Naive thymus-derived CD4-positive, alpha-beta T cell (primary cell): Measurements from ENCODE around the gene DENND1A. TPM values are rescaled to one million over a fixed set of nuclear protein-coding genes. Genes with fewer than 3 reads are reported as not detected.

ENCODE experiments used
- ATAC-seq: fragments of 150-1000 bp; cut with Tn5 transposase; 2 replicates; pipeline ENCODE4 v1.10.0; 2021; ENCODE audit warnings: mild to moderate bottlenecking, moderate library complexity
- CTCF ChIA-PET: fragments of 350-600 bp; sonication (Branson Sonifier 250); formaldehyde crosslinking; loops from one replicate; lab custom pipeline; 2021; ENCODE audit warnings: antibody characterized with exemption; lab: Charles Lee
- POLR2A ChIA-PET: fragments of 350-600 bp; sonication (Branson Sonifier 250); formaldehyde crosslinking; loops from one replicate; lab custom pipeline; 2021; ENCODE audit warnings: antibody characterized with exemption, inconsistent platforms; lab: Charles Lee
- DNase-seq, 9 donors: peaks; one replicate each; pipeline versions ENCODE4 v3.0.0 to v3.0.0-alpha.2; 2020 to 2022; ENCODE audit warnings: mixed read lengths in 1 of 9
- H3K27ac ChIP-seq: one replicate; pipeline ENCODE4 v1.7.0; 2013; ENCODE audit warnings: mild to moderate bottlenecking, low read depth, low read length, moderate library complexity
- H3K27me3 ChIP-seq, 2 donors: one replicate each; pipeline ENCODE4 v1.7.0; 2013; ENCODE audit warnings: low read length in 2 of 2, mild to moderate bottlenecking in 2 of 2, moderate library complexity in 2 of 2; ENCODE audit not compliant: control insufficient read depth in 2 of 2, insufficient read depth in 2 of 2
- H3K36me3 ChIP-seq, 3 experiments: 1 replicate in 2 of 3; 2 replicates in 1 of 3; pipeline ENCODE4 v1.7.0; 2013; ENCODE audit warnings: low read length in 3 of 3, mild to moderate bottlenecking in 3 of 3, moderate library complexity in 1 of 3; ENCODE audit not compliant: insufficient read depth in 3 of 3, control insufficient read depth in 2 of 3
- H3K4me1 ChIP-seq, 2 donors: one replicate each; pipeline ENCODE4 v1.7.0; 2013; ENCODE audit warnings: low read length in 2 of 2, mild to moderate bottlenecking in 2 of 2, moderate library complexity in 1 of 2; ENCODE audit not compliant: control insufficient read depth in 2 of 2, insufficient read depth in 2 of 2
- H3K4me3 ChIP-seq: 2 replicates; pipeline ENCODE4 v1.7.0; 2013; ENCODE audit warnings: mild to moderate bottlenecking, low read length
- H3K9me3 ChIP-seq, 3 experiments: 1 replicate in 2 of 3; 2 replicates in 1 of 3; pipeline ENCODE4 v1.7.0; 2013; ENCODE audit warnings: low read length in 3 of 3; ENCODE audit not compliant: control insufficient read depth in 2 of 3
- H3K27ac Mint-ChIP-seq, 9 donors: one replicate each; pipeline ENCODE4 v1.8.0; 2020 to 2022; ENCODE audit warnings: mixed read lengths in 9 of 9, mild to moderate bottlenecking in 8 of 9, moderate library complexity in 5 of 9, inconsistent platforms in 2 of 9
- H3K27me3 Mint-ChIP-seq, 5 donors: one replicate each; pipeline ENCODE4 v1.8.0; 2021 to 2022; ENCODE audit warnings: mixed read lengths in 5 of 5, mild to moderate bottlenecking in 1 of 5
- H3K36me3 Mint-ChIP-seq, 5 donors: one replicate each; pipeline ENCODE4 v1.8.0; 2020 to 2022; ENCODE audit warnings: mixed read lengths in 5 of 5, mild to moderate bottlenecking in 3 of 5, inconsistent platforms in 1 of 5
- H3K4me1 Mint-ChIP-seq, 7 donors: one replicate each; pipeline ENCODE4 v1.8.0; 2020 to 2022; ENCODE audit warnings: mixed read lengths in 7 of 7, mild to moderate bottlenecking in 3 of 7, inconsistent platforms in 1 of 7
- H3K4me3 Mint-ChIP-seq, 10 donors: one replicate each; pipeline ENCODE4 v1.8.0; 2020 to 2022; ENCODE audit warnings: mild to moderate bottlenecking in 10 of 10, mixed read lengths in 10 of 10, moderate library complexity in 6 of 10, inconsistent platforms in 2 of 10
- H3K9me3 Mint-ChIP-seq, 11 donors: one replicate each; pipeline ENCODE4 v1.8.0; 2020 to 2022; ENCODE audit warnings: mixed read lengths in 11 of 11, mild to moderate bottlenecking in 4 of 11, inconsistent platforms in 1 of 11, moderate library complexity in 1 of 11
- intact Hi-C, 2 donors: fragments of 100-400 bp; cut with micrococcal nuclease; formaldehyde crosslinking; loops; one replicate each; pipeline ENCODE4 v1.15.1; 2023
- polyA plus RNA-seq, 2 donors: library from polyadenylated mRNA; unstranded; fragments of 300-500 nt; fragmentation: Illumina TruSeq; gene quantifications; one replicate each; pipeline ENCODE4 v1.2.3, GENCODE V29; 2021
- total RNA-seq, 6 experiments: library from RNA in 5 of 6; stranded (reverse) in 5 of 6; gene quantifications; 1 replicate in 5 of 6; 2 replicates in 1 of 6; pipeline ENCODE4 v1.2.3 and lab custom pipeline; 2021 to 2026

The DENND1A gene
- total and polyA plus RNA-seq, 7 experiments from 2014 or later: 4.6 to 41.1 (median 16.5) TPM

DNA sequence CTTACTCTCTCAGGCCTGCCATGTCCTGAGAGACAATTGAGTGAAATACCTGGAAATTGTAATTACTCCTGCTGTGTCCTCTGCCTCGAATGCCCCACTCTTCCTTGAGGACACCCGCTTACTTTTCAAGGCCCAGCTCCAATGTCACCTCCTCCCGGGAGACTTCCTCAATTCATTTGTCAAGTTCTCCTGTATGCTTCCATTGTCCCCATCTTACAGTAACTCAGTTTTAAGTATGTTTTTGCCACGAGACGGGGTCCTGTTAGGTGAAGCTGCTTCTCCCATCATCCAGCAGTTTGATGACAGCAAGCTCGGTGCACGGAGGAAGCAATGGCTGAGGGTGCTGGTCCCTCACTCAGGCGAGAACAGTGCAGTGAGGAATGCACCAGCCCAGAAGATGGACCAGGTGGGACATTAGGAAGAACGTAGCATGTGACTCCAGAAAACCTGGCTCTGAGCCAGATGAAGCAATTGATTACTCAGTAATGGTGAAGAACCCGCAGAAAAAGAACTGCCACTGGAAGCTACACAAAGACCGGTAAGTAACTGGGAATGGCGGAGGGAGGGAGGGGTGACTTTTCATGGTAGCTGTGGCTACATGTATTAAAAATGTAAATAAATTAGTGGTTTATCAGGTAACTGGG, 274.8 kb downstream of the DENND1A start:
- Mint-ChIP-seq H3K4me3 (no peak overlapping the region), H3K27me3 (no peaks in the 10 kb centered on the region), H3K9me3 (no peaks in the 10 kb centered on the region), H3K27ac (no peak overlapping the region), H3K36me3 (peaks cover 6 to 55% (median 42%) of the 10 kb centered on the region in 5 donors), H3K4me1 (peaks cover 0 to 3% (median 0%) of the 10 kb centered on the region in 7 donors)
- no peaks in the 10 kb centered on the region for H3K27me3 ChIP-seq
- no peaks in the 10 kb centered on the region for H3K4me1 ChIP-seq
- POLR2A ChIA-PET: no interaction called here
- H3K9me3 ChIP-seq: no peaks in the 10 kb centered on the region
- DNase-seq: no peak
- no peak for ATAC-seq
- no peak overlapping the region for H3K27ac ChIP-seq
- no peak overlapping the region for H3K4me3 ChIP-seq
- intact Hi-C loops: no loop called here
- H3K36me3 ChIP-seq: peaks cover 0 to 7% (median 0%) of the 10 kb centered on the region in 3 experiments
- CTCF ChIA-PET: interaction anchor here (0.8 kb wide), 1 partner anchor 25 kb away, joined by 3 read pairs; no protein-coding TSS in a partner anchor

- H3K4me1 Mint-ChIP-seq: peaks cover 0 to 9% (median 0%) of the 10 kb centered on the region in 7 donors
- Histone ChIP-seq H3K27me3 (no peaks in the 10 kb centered on the region), H3K4me3 (no peak overlapping the region), H3K36me3 (peaks cover 0 to 7% (median 0%) of the 10 kb centered on the region in 3 experiments), H3K4me1 (no peaks in the 10 kb centered on the region), H3K27ac (no peak overlapping the region), H3K9me3 (no peaks in the 10 kb centered on the region)
- peaks cover 7 to 61% (median 46%) of the 10 kb centered on the region in 5 donors for H3K36me3 Mint-ChIP-seq
- H3K4me3 Mint-ChIP-seq: no peak overlapping the region
- DNase-seq (no peak), ATAC-seq (no peak)
- ChIA-PET CTCF (interaction anchor here (0.8 to 1.0 kb wide), 2 partner anchors 10 to 24 kb away, joined by 3 read pairs; no protein-coding TSS in a partner anchor), POLR2A (no interaction called here)
- H3K27ac Mint-ChIP-seq: no peak overlapping the region
- no peaks in the 10 kb centered on the region for H3K27me3 Mint-ChIP-seq
- intact Hi-C loops: no loop called here
- H3K9me3 Mint-ChIP-seq: no peaks in the 10 kb centered on the region
Measured at GRCh38 chr9:123654218-123654993, 275.5 kb downstream of the DENND1A start.

DNA sequence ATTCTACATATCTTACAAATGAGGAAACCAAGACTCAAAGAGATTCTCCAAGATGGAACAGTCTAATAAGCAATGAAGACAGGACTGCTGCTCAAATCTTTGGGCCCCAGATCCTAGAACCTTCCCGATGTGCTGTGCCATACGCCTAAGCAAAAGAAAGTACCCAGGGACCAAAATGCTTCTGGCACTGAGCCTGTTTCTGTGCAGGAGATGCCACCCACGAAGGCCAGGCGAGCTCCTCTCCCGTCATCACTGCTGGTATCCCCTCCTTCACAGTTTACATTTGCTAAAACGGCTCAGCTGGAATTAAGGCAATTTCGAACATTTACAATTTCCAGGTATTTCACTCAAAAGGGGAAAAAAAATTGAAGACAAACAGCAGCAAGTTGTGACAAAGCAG, 277.5 kb downstream of the DENND1A start:
- no peaks in the 10 kb centered on the region for H3K27me3 ChIP-seq
- no peak overlapping the region for H3K27ac Mint-ChIP-seq
- peaks cover 0 to 2% (median 0%) of the 10 kb centered on the region in 11 donors for H3K9me3 Mint-ChIP-seq
- ATAC-seq: no peak
- H3K9me3 ChIP-seq: no peaks in the 10 kb centered on the region
- POLR2A ChIA-PET: no interaction called here
- H3K27me3 Mint-ChIP-seq: no peaks in the 10 kb centered on the region
- intact Hi-C loops: no loop called here
- no peaks in the 10 kb centered on the region for H3K4me1 ChIP-seq
- CTCF ChIA-PET: no interaction called here
- H3K4me1 Mint-ChIP-seq: peaks cover 0 to 9% (median 0%) of the 10 kb centered on the region in 7 donors
- no peak for DNase-seq
- peaks cover 7 to 69% (median 58%) of the 10 kb centered on the region in 5 donors for H3K36me3 Mint-ChIP-seq
- peaks cover 0 to 7% (median 0%) of the 10 kb centered on the region in 3 experiments for H3K36me3 ChIP-seq
- no peak overlapping the region for H3K4me3 ChIP-seq
- H3K4me3 Mint-ChIP-seq: no peak overlapping the region
- no peak overlapping the region for H3K27ac ChIP-seq

GRCh38 chr9:123651871-123652270, 278.1 kb downstream of the DENND1A start:
- Histone ChIP-seq H3K4me1 (no peaks in the 10 kb centered on the region), H3K9me3 (no peaks in the 10 kb centered on the region), H3K36me3 (peaks cover 0 to 7% (median 0%) of the 10 kb centered on the region in 3 experiments), H3K27ac (no peak overlapping the region), H3K27me3 (no peaks in the 10 kb centered on the region), H3K4me3 (no peak overlapping the region)
- DNase-seq (no peak), ATAC-seq (no peak)
- peaks cover 0 to 9% (median 0%) of the 10 kb centered on the region in 7 donors for H3K4me1 Mint-ChIP-seq
- POLR2A ChIA-PET: no interaction called here
- H3K4me3 Mint-ChIP-seq: no peak overlapping the region
- no peak overlapping the region for H3K27ac Mint-ChIP-seq
- no peaks in the 10 kb centered on the region for H3K27me3 Mint-ChIP-seq
- H3K36me3 Mint-ChIP-seq: peaks cover 7 to 72% (median 61%) of the 10 kb centered on the region in 5 donors
- CTCF ChIA-PET: no interaction called here
- intact Hi-C loops: no loop called here
- H3K9me3 Mint-ChIP-seq: peaks cover 0 to 4% (median 0%) of the 10 kb centered on the region in 11 donors

GRCh38 chr9:123651273-123651672, 278.7 kb downstream of the DENND1A start:
- POLR2A ChIA-PET: no interaction called here
- CTCF ChIA-PET: no interaction called here
- no peak overlapping the region for H3K27ac Mint-ChIP-seq

DNA sequence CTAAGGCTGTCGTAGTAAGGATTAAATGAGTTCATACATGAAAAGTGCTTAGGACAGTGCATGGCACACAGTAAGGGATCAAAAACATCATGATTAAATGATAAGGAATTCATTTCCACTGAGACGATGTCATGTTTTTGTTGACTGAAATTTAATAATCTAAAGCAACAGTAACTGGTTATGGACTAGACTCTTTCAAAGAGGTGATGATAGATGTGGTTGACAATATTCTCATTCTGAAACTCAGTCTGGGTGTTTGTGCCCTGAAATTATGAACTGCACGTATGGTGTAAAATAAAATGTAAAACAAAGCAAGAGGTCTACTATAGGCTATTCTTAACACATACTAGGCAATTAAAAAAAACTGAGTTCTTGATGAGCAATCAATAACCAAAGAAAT, 280.0 kb downstream of the DENND1A start:
- H3K27ac ChIP-seq: no peak overlapping the region
- POLR2A ChIA-PET: no interaction called here
- H3K36me3 Mint-ChIP-seq: peaks cover 7 to 76% (median 57%) of the 10 kb centered on the region in 5 donors

More at GRCh38 chr9:123651273-123651672, 278.7 kb downstream of the DENND1A start:
- H3K4me1 ChIP-seq: no peaks in the 10 kb centered on the region
- Mint-ChIP-seq H3K27me3 (no peaks in the 10 kb centered on the region), H3K36me3 (peaks cover 7 to 74% (median 64%) of the 10 kb centered on the region in 5 donors), H3K4me3 (no peak overlapping the region), H3K9me3 (peaks cover 0 to 4% (median 0%) of the 10 kb centered on the region in 11 donors), H3K4me1 (peaks cover 0 to 9% (median 0%) of the 10 kb centered on the region in 7 donors)
- peaks cover 0 to 7% (median 0%) of the 10 kb centered on the region in 3 experiments for H3K36me3 ChIP-seq
- no peaks in the 10 kb centered on the region for H3K9me3 ChIP-seq
- H3K27me3 ChIP-seq: no peaks in the 10 kb centered on the region
- ATAC-seq: no peak
- intact Hi-C loops: no loop called here
- no peak for DNase-seq
- H3K27ac ChIP-seq: no peak overlapping the region
- H3K4me3 ChIP-seq: no peak overlapping the region

More for the DNA sequence above, 280.0 kb downstream of the DENND1A start:
- Histone ChIP-seq H3K27me3 (no peaks in the 10 kb centered on the region), H3K36me3 (peaks cover 0 to 7% (median 0%) of the 10 kb centered on the region in 3 experiments), H3K4me3 (no peak overlapping the region), H3K9me3 (no peaks in the 10 kb centered on the region), H3K4me1 (no peaks in the 10 kb centered on the region)
- H3K4me3 Mint-ChIP-seq: no peak overlapping the region
- no peaks in the 10 kb centered on the region for H3K27me3 Mint-ChIP-seq
- H3K4me1 Mint-ChIP-seq: peaks cover 0 to 9% (median 0%) of the 10 kb centered on the region in 7 donors
- CTCF ChIA-PET: no interaction called here
- no peak overlapping the region for H3K27ac Mint-ChIP-seq
- peaks cover 0 to 4% (median 0%) of the 10 kb centered on the region in 11 donors for H3K9me3 Mint-ChIP-seq
- intact Hi-C loops: no loop called here
- DNase-seq: no peak
- no peak for ATAC-seq
